ENCODE measurements around the gene SLC2A1. TPM values are rescaled to one million over a fixed set of nuclear protein-coding genes. Genes with fewer than 3 reads are reported as not detected.

The SLC2A1 gene
- total and polyA plus RNA-seq, 9 of the 15 experiments (the other 6 are each of a cell fraction or from before 2014, with no cell fraction given): 12.6 to 153 (median 48.0) TPM

- TF ChIP-seq REST (IDR thresholded peaks at IDR 0.05; ENCODE audit: borderline replicate concordance): peak; percentile 88
- TF ChIP-seq REST (CRISPR knock-in tag; IDR thresholded peaks at IDR 0.05; ENCODE audit: low read depth): no peak
- no peak for TF ChIP-seq ZNF75A (CRISPR knock-in tag; IDR thresholded peaks at IDR 0.05)
- TF ChIP-seq SIN3A (IDR thresholded peaks at IDR 0.05; ENCODE audit: borderline replicate concordance in 2 of 2, control insufficient read depth in 1 of 2, low read depth in 2 of 2, low read length in 2 of 2): peak; percentile 83 to 84; a peak in 2 of 4 replicates
- no peak for TF ChIP-seq PURB (CRISPR knock-in tag; IDR thresholded peaks at IDR 0.05; ENCODE audit: low read depth)
- no peak for TF ChIP-seq SP2 (IDR thresholded peaks at IDR 0.05; ENCODE audit: extremely low read depth, low read depth, low read length, poor library complexity, severe bottlenecking)
- TF ChIP-seq SRSF9 (IDR thresholded peaks at IDR 0.05; ENCODE audit: borderline replicate concordance, low read depth, low read length): no peak
- no peak for TF ChIP-seq PPARD (CRISPR knock-in tag; IDR thresholded peaks at IDR 0.05)
- TF ChIP-seq CREM (IDR thresholded peaks at IDR 0.05; ENCODE audit: low read depth): peak; percentile 95
- no peak for TF ChIP-seq THAP7 (CRISPR knock-in tag; IDR thresholded peaks at IDR 0.05)
- no peak for TF ChIP-seq POLR2H (tag; IDR thresholded peaks at IDR 0.05; ENCODE audit: low read depth)
- TF ChIP-seq FOXA3 (CRISPR knock-in tag; conservative IDR thresholded peaks at IDR 0.05 in 1 of 2, IDR thresholded peaks at IDR 0.05 in 1 of 2): peak in 1 of 2 experiments; percentile 74; a peak in 2 of 4 replicates
- no peak for TF ChIP-seq SAFB (IDR thresholded peaks at IDR 0.05; ENCODE audit: borderline replicate concordance, low read depth, low read length)
- TF ChIP-seq GMEB1 (CRISPR knock-in tag; IDR thresholded peaks at IDR 0.05): no peak
- TF ChIP-seq DEAF1 (CRISPR knock-in tag; IDR thresholded peaks at IDR 0.05): no peak
These were observed 4.8 kb upstream of the SLC2A1 start (continued) for GRCh38 chr1:42963378-42964043.
